ENCODE results near the gene DEFB124.

DEFB124 gene

DNA sequence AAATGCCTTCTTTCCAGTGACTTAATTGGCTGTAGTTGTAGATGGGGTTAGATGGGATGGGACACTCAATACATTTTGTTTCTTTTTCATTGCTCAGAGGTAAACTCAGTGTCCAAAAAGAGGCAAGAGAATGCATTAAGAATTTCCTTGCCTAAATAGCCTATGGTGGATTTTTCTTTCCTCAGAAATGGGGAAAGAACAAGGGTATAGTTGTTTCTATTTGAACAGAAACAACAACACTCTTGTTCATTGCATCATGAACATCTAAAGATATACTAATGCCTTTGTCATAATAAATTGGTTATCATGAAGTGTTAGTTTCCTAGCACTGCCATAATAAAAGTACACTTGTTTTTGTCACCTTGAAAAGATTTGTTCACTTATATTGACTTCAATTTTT is 49.1 kb downstream of the DEFB124 start:
- no peak for DNase-seq (ENCODE audit: low spot score)

DNA sequence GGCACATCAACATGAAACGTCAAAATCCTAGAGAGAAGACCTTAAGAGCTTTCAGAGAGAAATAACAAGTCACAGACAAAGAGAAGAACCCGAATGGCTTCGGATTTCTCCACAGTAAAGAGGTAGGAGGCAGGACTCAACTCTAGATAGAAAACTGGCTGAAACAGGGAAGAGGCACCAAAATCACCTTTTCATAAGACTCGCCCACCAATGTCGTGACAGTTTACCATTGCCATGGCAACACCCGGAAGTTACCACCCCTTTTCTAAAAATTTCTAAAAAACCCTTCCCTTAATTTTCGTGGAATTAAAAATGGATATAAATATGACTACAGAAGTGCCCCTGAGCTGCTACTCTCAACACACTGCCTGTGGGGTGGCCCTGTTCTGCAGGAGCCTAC is 56.6 kb downstream of the DEFB124 start:
- no peak for DNase-seq (ENCODE audit: low spot score)

DNA sequence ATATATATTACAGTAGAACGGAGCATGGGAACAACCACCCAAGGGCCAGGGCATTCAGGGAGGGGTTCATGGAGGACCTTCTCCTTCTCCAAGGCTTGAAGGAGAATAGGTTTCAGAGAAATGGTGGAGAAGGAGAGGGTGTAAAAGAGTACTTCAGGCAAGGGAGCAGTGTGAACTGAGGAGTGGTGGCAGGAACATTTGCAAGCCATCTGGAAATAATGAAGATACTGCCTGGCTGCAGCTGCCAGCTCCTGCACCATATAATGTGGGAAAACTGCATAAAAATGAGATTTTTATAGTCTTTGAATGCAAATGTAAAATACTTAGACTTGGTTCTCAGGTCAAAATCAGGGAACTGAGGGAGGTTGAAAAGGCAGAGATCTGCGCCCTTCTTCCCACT is 59.3 kb downstream of the DEFB124 start:
- DNase-seq (ENCODE audit: low spot score), result no peak

All from hepatic stellate cell (primary cell).